ENCODE measurements around the gene ANOS1.

ANOS1 gene

GRCh38 chrX:8636497-8636896, 95.4 kb downstream of the ANOS1 start:
- Histone ChIP-seq H4K8ac (ENCODE audit: low read depth, low read length) (no peak overlapping the region), H3K4me2 (ENCODE audit: low read length) (no peak overlapping the region), H3K27me3 (ENCODE audit: insufficient read depth, low read length, poor library complexity) (no peaks in the 10 kb centered on the region), H2BK15ac (replicated peaks; ENCODE audit: low read depth) (no peak overlapping the region), H3K4me1 (ENCODE audit: control insufficient read depth, low read depth, low read length) (no peaks in the 10 kb centered on the region), H3K36me3 (ENCODE audit: control insufficient read depth, insufficient read depth, low read length) (no peaks in the 10 kb centered on the region), H3K18ac (ENCODE audit: low read length) (no peak overlapping the region), H2AK5ac (ENCODE audit: low read length) (no peak overlapping the region), H3K79me1 (ENCODE audit: low read length) (no peaks in the 10 kb centered on the region), H3K9ac (ENCODE audit: low read length) (no peak overlapping the region), H4K5ac (ENCODE audit: low read length) (no peak overlapping the region), H3K4me3 (ENCODE audit: low read length) (no peak overlapping the region), H3K79me2 (ENCODE audit: control insufficient read depth, insufficient read depth, low read length) (no peaks in the 10 kb centered on the region), H3K23ac (ENCODE audit: low read length) (no peak overlapping the region), H2BK5ac (ENCODE audit: low read length) (no peak overlapping the region), H3K56ac (ENCODE audit: low read length) (no peak overlapping the region), H3K27ac (ENCODE audit: low read depth, low read length) (no peak overlapping the region), H2BK120ac (ENCODE audit: low read depth, low read length) (no peak overlapping the region), H3K4ac (ENCODE audit: low read depth, low read length) (no peak overlapping the region)
- no peak for DNase-seq

GRCh38 chrX:8635812-8636211, 96.1 kb downstream of the ANOS1 start:
- Histone ChIP-seq H3K18ac (ENCODE audit: low read length) (no peak overlapping the region), H3K79me1 (ENCODE audit: low read length) (no peaks in the 10 kb centered on the region), H2AK5ac (ENCODE audit: low read length) (no peak overlapping the region), H3K4ac (ENCODE audit: low read depth, low read length) (no peak overlapping the region), H3K9ac (ENCODE audit: low read length) (no peak overlapping the region), H3K23ac (ENCODE audit: low read length) (no peak overlapping the region), H3K56ac (ENCODE audit: low read length) (no peak overlapping the region), H3K4me3 (ENCODE audit: low read length) (no peak overlapping the region), H3K36me3 (ENCODE audit: control insufficient read depth, insufficient read depth, low read length) (no peaks in the 10 kb centered on the region), H3K27me3 (ENCODE audit: insufficient read depth, low read length, poor library complexity) (no peaks in the 10 kb centered on the region), H2BK15ac (replicated peaks; ENCODE audit: low read depth) (no peak overlapping the region), H3K4me1 (ENCODE audit: control insufficient read depth, low read depth, low read length) (no peaks in the 10 kb centered on the region), H2BK5ac (ENCODE audit: low read length) (no peak overlapping the region), H3K79me2 (ENCODE audit: control insufficient read depth, insufficient read depth, low read length) (no peaks in the 10 kb centered on the region), H3K27ac (ENCODE audit: low read depth, low read length) (no peak overlapping the region), H3K4me2 (ENCODE audit: low read length) (no peak overlapping the region), H4K5ac (ENCODE audit: low read length) (no peak overlapping the region), H2BK120ac (ENCODE audit: low read depth, low read length) (no peak overlapping the region), H4K8ac (ENCODE audit: low read depth, low read length) (no peak overlapping the region)
- WGBS (ENCODE audit: extremely low coverage, insufficient coverage, low lambda C conversion rate) = no CpG with 5 or more reads among the region's 5 CpGs
- no peak for DNase-seq

- Histone ChIP-seq H3K4me1 (ENCODE audit: control insufficient read depth, low read depth, low read length) (no peaks in the 10 kb centered on the region), H3K36me3 (ENCODE audit: control insufficient read depth, insufficient read depth, low read length) (no peaks in the 10 kb centered on the region), H3K27ac (ENCODE audit: low read depth, low read length) (no peak overlapping the region), H2BK120ac (ENCODE audit: low read depth, low read length) (no peak overlapping the region), H3K27me3 (ENCODE audit: insufficient read depth, low read length, poor library complexity) (no peaks in the 10 kb centered on the region), H3K23ac (ENCODE audit: low read length) (no peak overlapping the region), H4K5ac (ENCODE audit: low read length) (no peak overlapping the region), H3K4me3 (ENCODE audit: low read length) (no peak overlapping the region), H3K79me2 (ENCODE audit: control insufficient read depth, insufficient read depth, low read length) (no peaks in the 10 kb centered on the region), H4K8ac (ENCODE audit: low read depth, low read length) (no peak overlapping the region), H3K18ac (ENCODE audit: low read length) (no peak overlapping the region), H3K79me1 (ENCODE audit: low read length) (no peaks in the 10 kb centered on the region), H3K56ac (ENCODE audit: low read length) (no peak overlapping the region), H2AK5ac (ENCODE audit: low read length) (no peak overlapping the region), H2BK15ac (replicated peaks; ENCODE audit: low read depth) (no peak overlapping the region), H3K4ac (ENCODE audit: low read depth, low read length) (no peak overlapping the region), H3K4me2 (ENCODE audit: low read length) (no peak overlapping the region), H2BK5ac (ENCODE audit: low read length) (no peak overlapping the region), H3K9ac (ENCODE audit: low read length) (no peak overlapping the region)
- WGBS (ENCODE audit: extremely low coverage, insufficient coverage, low lambda C conversion rate) = no CpG with 5 or more reads among the region's 7 CpGs
- no peak for DNase-seq
Observed at GRCh38 chrX:8632924-8633323, 99.0 kb downstream of the ANOS1 start.

- Histone ChIP-seq H3K4me2 (ENCODE audit: low read length) (no peak overlapping the region), H3K79me1 (ENCODE audit: low read length) (no peaks in the 10 kb centered on the region), H4K5ac (ENCODE audit: low read length) (no peak overlapping the region), H3K27ac (ENCODE audit: low read depth, low read length) (no peak overlapping the region), H3K23ac (ENCODE audit: low read length) (no peak overlapping the region), H3K9ac (ENCODE audit: low read length) (no peak overlapping the region), H2BK5ac (ENCODE audit: low read length) (no peak overlapping the region), H2BK120ac (ENCODE audit: low read depth, low read length) (no peak overlapping the region), H3K18ac (ENCODE audit: low read length) (no peak overlapping the region), H3K4me1 (ENCODE audit: control insufficient read depth, low read depth, low read length) (no peaks in the 10 kb centered on the region), H2BK15ac (replicated peaks; ENCODE audit: low read depth) (no peak overlapping the region), H3K36me3 (ENCODE audit: control insufficient read depth, insufficient read depth, low read length) (no peaks in the 10 kb centered on the region), H3K56ac (ENCODE audit: low read length) (no peak overlapping the region), H3K79me2 (ENCODE audit: control insufficient read depth, insufficient read depth, low read length) (no peaks in the 10 kb centered on the region), H4K8ac (ENCODE audit: low read depth, low read length) (no peak overlapping the region), H2AK5ac (ENCODE audit: low read length) (no peak overlapping the region), H3K4me3 (ENCODE audit: low read length) (no peak overlapping the region), H3K27me3 (ENCODE audit: insufficient read depth, low read length, poor library complexity) (no peaks in the 10 kb centered on the region), H3K4ac (ENCODE audit: low read depth, low read length) (no peak overlapping the region)
- WGBS (ENCODE audit: extremely low coverage, insufficient coverage, low lambda C conversion rate) = no CpG with 5 or more reads among the region's 7 CpGs
- DNase-seq = no peak
Observed at GRCh38 chrX:8629871-8630270, 102.1 kb downstream of the ANOS1 start.

GRCh38 chrX:8627796-8628195, 104.1 kb downstream of the ANOS1 start:
- Histone ChIP-seq H2BK15ac (replicated peaks; ENCODE audit: low read depth) (no peak overlapping the region), H4K5ac (ENCODE audit: low read length) (no peak overlapping the region), H4K8ac (ENCODE audit: low read depth, low read length) (no peak overlapping the region), H2AK5ac (ENCODE audit: low read length) (no peak overlapping the region), H3K27me3 (ENCODE audit: insufficient read depth, low read length, poor library complexity) (no peaks in the 10 kb centered on the region), H3K79me2 (ENCODE audit: control insufficient read depth, insufficient read depth, low read length) (no peaks in the 10 kb centered on the region), H2BK120ac (ENCODE audit: low read depth, low read length) (no peak overlapping the region), H3K4me2 (ENCODE audit: low read length) (no peak overlapping the region), H3K4ac (ENCODE audit: low read depth, low read length) (no peak overlapping the region), H3K23ac (ENCODE audit: low read length) (no peak overlapping the region), H3K4me3 (ENCODE audit: low read length) (no peak overlapping the region), H2BK5ac (ENCODE audit: low read length) (no peak overlapping the region), H3K18ac (ENCODE audit: low read length) (no peak overlapping the region), H3K36me3 (ENCODE audit: control insufficient read depth, insufficient read depth, low read length) (no peaks in the 10 kb centered on the region), H3K4me1 (ENCODE audit: control insufficient read depth, low read depth, low read length) (no peaks in the 10 kb centered on the region), H3K27ac (ENCODE audit: low read depth, low read length) (no peak overlapping the region), H3K79me1 (ENCODE audit: low read length) (no peaks in the 10 kb centered on the region), H3K9ac (ENCODE audit: low read length) (no peak overlapping the region), H3K56ac (ENCODE audit: low read length) (no peak overlapping the region)
- peak; percentile 37 for DNase-seq

- H3K79me1 ChIP-seq (ENCODE audit: low read length) = no peaks in the 10 kb centered on the region
- H3K27ac ChIP-seq (ENCODE audit: low read depth, low read length) = no peak overlapping the region
- H4K8ac ChIP-seq (ENCODE audit: low read depth, low read length) = no peak overlapping the region
- peak; percentile 2 for DNase-seq
- no peak overlapping the region for H2BK5ac ChIP-seq (ENCODE audit: low read length)
- H3K79me2 ChIP-seq (ENCODE audit: control insufficient read depth, insufficient read depth, low read length) = no peaks in the 10 kb centered on the region
- no peak overlapping the region for H3K4me3 ChIP-seq (ENCODE audit: low read length)
- no peak overlapping the region for H3K18ac ChIP-seq (ENCODE audit: low read length)
- no peak overlapping the region for H3K4ac ChIP-seq (ENCODE audit: low read depth, low read length)
- no peak overlapping the region for H3K23ac ChIP-seq (ENCODE audit: low read length)
- no peaks in the 10 kb centered on the region for H3K36me3 ChIP-seq (ENCODE audit: control insufficient read depth, insufficient read depth, low read length)
- no peaks in the 10 kb centered on the region for H3K4me1 ChIP-seq (ENCODE audit: control insufficient read depth, low read depth, low read length)
- H3K27me3 ChIP-seq (ENCODE audit: insufficient read depth, low read length, poor library complexity) = no peaks in the 10 kb centered on the region
- no peak overlapping the region for H2AK5ac ChIP-seq (ENCODE audit: low read length)
- no peak overlapping the region for H3K9ac ChIP-seq (ENCODE audit: low read length)
- no peak overlapping the region for H4K5ac ChIP-seq (ENCODE audit: low read length)
- no CpG with 5 or more reads among the region's 2 CpGs for WGBS (ENCODE audit: extremely low coverage, insufficient coverage, low lambda C conversion rate)
- H3K4me2 ChIP-seq (ENCODE audit: low read length) = no peak overlapping the region
- H2BK120ac ChIP-seq (ENCODE audit: low read depth, low read length) = no peak overlapping the region
- no peak overlapping the region for H2BK15ac ChIP-seq (replicated peaks; ENCODE audit: low read depth)
- H3K56ac ChIP-seq (ENCODE audit: low read length) = no peak overlapping the region
Observed at GRCh38 chrX:8607326-8607725, 124.6 kb downstream of the ANOS1 start.
